Stomach (tissue), 4 donors: Measurements from ENCODE around the gene SCAF8.

Source experiments
- POLR2A ChIP-seq, 4 donors: fragments of 450-650 bp; IDR thresholded peaks; one replicate each; pipeline ENCODE4 v1.6.1; 2016; ENCODE audit warnings: antibody characterized with exemption in 4 of 4, control low read depth in 2 of 4, mild to moderate bottlenecking in 1 of 4, moderate library complexity in 1 of 4
- TF ChIP-seq, protein P1 (sequence below), 7 experiments: fragments of 450-650 bp in 4 of 7; fragments of 200-600 bp in 3 of 7; sonication (generic) in 3 of 7; IDR thresholded peaks; one replicate each; pipeline ENCODE4 v1.5.1; 2016 to 2019; ENCODE audit warnings: antibody characterized with exemption in 7 of 7, control low read depth in 2 of 7, mild to moderate bottlenecking in 1 of 7

- TF ChIP-seq POLR2A (IDR thresholded peaks at IDR 0.05): no peak
- TF ChIP-seq, protein P1, sequence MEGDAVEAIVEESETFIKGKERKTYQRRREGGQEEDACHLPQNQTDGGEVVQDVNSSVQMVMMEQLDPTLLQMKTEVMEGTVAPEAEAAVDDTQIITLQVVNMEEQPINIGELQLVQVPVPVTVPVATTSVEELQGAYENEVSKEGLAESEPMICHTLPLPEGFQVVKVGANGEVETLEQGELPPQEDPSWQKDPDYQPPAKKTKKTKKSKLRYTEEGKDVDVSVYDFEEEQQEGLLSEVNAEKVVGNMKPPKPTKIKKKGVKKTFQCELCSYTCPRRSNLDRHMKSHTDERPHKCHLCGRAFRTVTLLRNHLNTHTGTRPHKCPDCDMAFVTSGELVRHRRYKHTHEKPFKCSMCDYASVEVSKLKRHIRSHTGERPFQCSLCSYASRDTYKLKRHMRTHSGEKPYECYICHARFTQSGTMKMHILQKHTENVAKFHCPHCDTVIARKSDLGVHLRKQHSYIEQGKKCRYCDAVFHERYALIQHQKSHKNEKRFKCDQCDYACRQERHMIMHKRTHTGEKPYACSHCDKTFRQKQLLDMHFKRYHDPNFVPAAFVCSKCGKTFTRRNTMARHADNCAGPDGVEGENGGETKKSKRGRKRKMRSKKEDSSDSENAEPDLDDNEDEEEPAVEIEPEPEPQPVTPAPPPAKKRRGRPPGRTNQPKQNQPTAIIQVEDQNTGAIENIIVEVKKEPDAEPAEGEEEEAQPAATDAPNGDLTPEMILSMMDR (IDR thresholded peaks at IDR 0.05): no peak
These were observed 43.5 kb upstream of the SCAF8 start for GRCh38 chr6:154689493-154690255.
